Breast epithelium (tissue), 3 donors: ENCODE results near the gene RETREG1.

ENCODE experiments used
- POLR2A ChIP-seq: fragments of 450-650 bp; IDR thresholded peaks from one replicate; pipeline ENCODE4 v1.6.1; 2016; ENCODE audit warnings: antibody characterized with exemption, mild to moderate bottlenecking, moderate library complexity
- TF ChIP-seq, protein P1 (sequence below), 3 donors: fragments of 450-650 bp; IDR thresholded peaks; one replicate each; pipeline ENCODE4 v1.5.1; 2016 to 2017; ENCODE audit warnings: antibody characterized with exemption in 3 of 3, mild to moderate bottlenecking in 3 of 3, moderate library complexity in 3 of 3

DNA sequence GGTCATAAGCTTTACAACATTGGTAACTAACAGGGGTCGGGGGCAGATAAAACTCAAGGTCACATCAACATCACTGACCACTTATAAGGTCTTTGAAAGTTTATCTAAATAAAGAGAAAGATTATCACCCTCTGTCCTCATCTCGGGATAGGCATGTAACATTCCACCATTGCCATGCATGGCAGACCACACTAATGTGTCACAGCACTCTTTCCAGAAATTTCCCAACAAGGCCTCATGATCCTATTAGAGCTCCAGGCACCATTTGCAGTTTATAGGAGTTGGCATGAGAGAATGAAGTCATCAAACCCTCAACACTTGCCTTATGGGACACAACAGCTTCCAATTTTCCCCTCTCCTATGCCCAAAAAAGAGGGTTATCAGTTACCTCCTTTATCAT lies 119.3 kb downstream of the RETREG1 start:
- TF ChIP-seq, protein P1, sequence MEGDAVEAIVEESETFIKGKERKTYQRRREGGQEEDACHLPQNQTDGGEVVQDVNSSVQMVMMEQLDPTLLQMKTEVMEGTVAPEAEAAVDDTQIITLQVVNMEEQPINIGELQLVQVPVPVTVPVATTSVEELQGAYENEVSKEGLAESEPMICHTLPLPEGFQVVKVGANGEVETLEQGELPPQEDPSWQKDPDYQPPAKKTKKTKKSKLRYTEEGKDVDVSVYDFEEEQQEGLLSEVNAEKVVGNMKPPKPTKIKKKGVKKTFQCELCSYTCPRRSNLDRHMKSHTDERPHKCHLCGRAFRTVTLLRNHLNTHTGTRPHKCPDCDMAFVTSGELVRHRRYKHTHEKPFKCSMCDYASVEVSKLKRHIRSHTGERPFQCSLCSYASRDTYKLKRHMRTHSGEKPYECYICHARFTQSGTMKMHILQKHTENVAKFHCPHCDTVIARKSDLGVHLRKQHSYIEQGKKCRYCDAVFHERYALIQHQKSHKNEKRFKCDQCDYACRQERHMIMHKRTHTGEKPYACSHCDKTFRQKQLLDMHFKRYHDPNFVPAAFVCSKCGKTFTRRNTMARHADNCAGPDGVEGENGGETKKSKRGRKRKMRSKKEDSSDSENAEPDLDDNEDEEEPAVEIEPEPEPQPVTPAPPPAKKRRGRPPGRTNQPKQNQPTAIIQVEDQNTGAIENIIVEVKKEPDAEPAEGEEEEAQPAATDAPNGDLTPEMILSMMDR (IDR thresholded peaks at IDR 0.05): no peak
- no peak for TF ChIP-seq POLR2A
